ENCODE measurements around the gene HACL1.

Gene HACL1

DNA sequence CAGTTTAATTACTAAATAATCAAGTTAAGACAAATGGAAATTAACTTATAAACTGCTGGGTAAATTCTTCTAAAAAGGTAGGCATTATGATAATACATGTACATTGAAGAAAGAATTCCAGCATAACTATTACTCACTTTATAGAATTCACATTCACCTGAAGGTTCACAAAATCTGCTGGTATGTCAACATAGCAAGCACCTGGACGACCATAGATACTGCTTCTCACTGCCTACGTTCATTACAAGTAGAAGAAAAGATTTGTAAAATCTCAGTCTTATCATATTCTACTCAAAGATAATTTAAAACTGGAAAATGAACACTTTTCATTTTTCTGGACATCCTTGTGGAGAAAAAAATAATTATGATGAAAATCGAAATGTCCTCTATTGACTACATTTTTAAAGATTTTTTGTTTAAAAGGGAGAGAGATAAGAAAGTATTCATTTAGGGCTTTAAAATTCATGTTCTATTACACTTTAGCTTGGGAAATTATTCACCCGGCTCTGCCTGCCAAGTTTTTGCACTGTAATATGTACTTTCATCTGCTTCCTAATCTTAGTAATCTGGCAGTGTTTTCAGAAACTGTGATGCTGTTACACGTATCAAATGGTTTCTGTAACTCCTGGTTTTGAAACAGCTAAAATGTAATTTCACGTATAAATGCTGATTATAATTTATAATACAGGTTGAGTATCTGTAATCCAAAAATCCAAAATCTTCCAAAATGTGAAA lies 16.1 kb downstream of the HACL1 start:
- Histone ChIP-seq H3K27me3 (no peaks in the 10 kb centered on the region), H3K27ac (no peak overlapping the region), H4K20me1 (no peaks in the 10 kb centered on the region), H3K9me3 (no peaks in the 10 kb centered on the region), H3K9ac (no peak overlapping the region), H3K4me2 (no peak overlapping the region), H3K4me1 (no peaks in the 10 kb centered on the region), H3K4me3 (no peak overlapping the region), H3K36me3 (peaks cover 76% of the 10 kb centered on the region)
- no peak for TF ChIP-seq Cebpa-rat (IDR thresholded peaks at IDR 0.05)

GRCh38 chr3:15581471-15582394 lies 19.6 kb downstream of the HACL1 start:
- no peaks in the 10 kb centered on the region for H4K20me1 ChIP-seq
- no peaks in the 10 kb centered on the region for H3K27me3 ChIP-seq
- H3K4me2 ChIP-seq = no peak overlapping the region
- H3K4me1 ChIP-seq = peaks cover 4% of the 10 kb centered on the region; the same call in 1 of the 2 replicates
- no peak for TF ChIP-seq Cebpa-rat (IDR thresholded peaks at IDR 0.05)
- peaks cover 78% of the 10 kb centered on the region for H3K36me3 ChIP-seq
- H3K27ac ChIP-seq = no peak overlapping the region
- H3K9me3 ChIP-seq = no peaks in the 10 kb centered on the region
- H3K9ac ChIP-seq = no peak overlapping the region
- no peak overlapping the region for H3K4me3 ChIP-seq

DNA sequence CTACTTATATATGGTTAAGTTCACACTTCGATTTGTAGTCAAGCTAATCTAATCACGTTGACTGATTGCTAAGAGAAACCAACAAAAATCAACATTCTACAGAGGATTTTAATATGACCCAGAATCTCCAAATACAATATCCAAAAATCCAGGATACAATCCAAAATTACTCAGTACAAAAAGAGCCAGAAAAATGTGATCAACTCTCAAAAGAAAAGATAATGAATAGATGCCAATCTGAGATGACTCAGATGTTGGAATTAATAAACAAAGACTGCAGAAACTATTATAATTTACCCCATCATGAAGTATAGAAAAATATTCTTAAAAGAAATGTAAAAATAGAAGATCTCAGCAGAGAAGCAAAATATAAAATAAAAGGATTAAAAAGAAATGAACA lies 22.3 kb downstream of the HACL1 start:
- Histone ChIP-seq H4K20me1 (no peaks in the 10 kb centered on the region), H3K27ac (no peak overlapping the region), H3K27me3 (no peaks in the 10 kb centered on the region), H3K9ac (no peak overlapping the region), H3K4me2 (no peak overlapping the region), H3K4me1 (peaks cover 17% of the 10 kb centered on the region), H3K36me3 (peaks cover 66% of the 10 kb centered on the region), H3K4me3 (no peak overlapping the region), H3K9me3 (no peaks in the 10 kb centered on the region)
- TF ChIP-seq Cebpa-rat (IDR thresholded peaks at IDR 0.05) = no peak

- H3K9me3 ChIP-seq = no peaks in the 10 kb centered on the region
- H3K9ac ChIP-seq = no peak overlapping the region
- no peak overlapping the region for H3K4me2 ChIP-seq
- no peaks in the 10 kb centered on the region for H3K27me3 ChIP-seq
- H3K4me1 ChIP-seq = peaks cover 17% of the 10 kb centered on the region
- H4K20me1 ChIP-seq = no peaks in the 10 kb centered on the region
- no peak overlapping the region for H3K27ac ChIP-seq
- no peak for TF ChIP-seq Cebpa-rat (IDR thresholded peaks at IDR 0.05)
- no peak overlapping the region for H3K4me3 ChIP-seq
- peaks cover 66% of the 10 kb centered on the region for H3K36me3 ChIP-seq
Observed at GRCh38 chr3:15578289-15578867, 23.0 kb downstream of the HACL1 start.

DNA sequence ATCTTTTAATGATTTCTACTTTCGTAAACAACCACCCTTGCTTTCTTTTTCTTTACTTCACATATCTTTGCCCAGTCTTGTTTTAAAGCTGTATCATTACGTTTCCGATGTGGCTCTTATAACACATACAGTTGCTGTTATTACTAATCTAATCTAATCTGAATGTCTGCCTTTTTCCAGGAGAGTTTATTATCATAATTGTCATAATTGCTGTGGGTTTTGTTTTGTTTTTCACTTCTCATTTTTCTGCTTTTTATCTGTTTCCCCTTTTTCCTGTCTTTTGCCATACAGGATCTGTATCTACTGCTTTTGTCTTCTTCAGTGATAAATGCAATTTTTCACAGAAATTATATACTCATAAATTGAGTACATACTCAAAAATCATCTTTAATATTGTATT lies 24.9 kb downstream of the HACL1 start:
- Histone ChIP-seq H3K4me2 (0 out of 2 replicates have a peak overlapping the region, but pooled peaks have one; percentile 1), H3K27ac (no peak overlapping the region), H3K36me3 (peaks cover 66% of the 10 kb centered on the region), H3K9ac (no peak overlapping the region), H3K27me3 (no peaks in the 10 kb centered on the region), H4K20me1 (no peaks in the 10 kb centered on the region), H3K9me3 (no peaks in the 10 kb centered on the region), H3K4me3 (no peak overlapping the region), H3K4me1 (peaks cover 17% of the 10 kb centered on the region)
- no peak for TF ChIP-seq Cebpa-rat (IDR thresholded peaks at IDR 0.05)

GRCh38 chr3:15575446-15575845 lies 25.9 kb downstream of the HACL1 start:
- no peak for TF ChIP-seq Cebpa-rat (IDR thresholded peaks at IDR 0.05)
- H3K27ac ChIP-seq = no peak overlapping the region
- H3K9me3 ChIP-seq = no peaks in the 10 kb centered on the region
- H3K36me3 ChIP-seq = peaks cover 68% of the 10 kb centered on the region
- peaks cover 17% of the 10 kb centered on the region for H3K4me1 ChIP-seq
- no peaks in the 10 kb centered on the region for H3K27me3 ChIP-seq
- no peaks in the 10 kb centered on the region for H4K20me1 ChIP-seq
- H3K4me3 ChIP-seq = no peak overlapping the region
- H3K9ac ChIP-seq = no peak overlapping the region
- peak overlapping the region; percentile 15; the same call in 1 of the 2 replicates for H3K4me2 ChIP-seq

DNA sequence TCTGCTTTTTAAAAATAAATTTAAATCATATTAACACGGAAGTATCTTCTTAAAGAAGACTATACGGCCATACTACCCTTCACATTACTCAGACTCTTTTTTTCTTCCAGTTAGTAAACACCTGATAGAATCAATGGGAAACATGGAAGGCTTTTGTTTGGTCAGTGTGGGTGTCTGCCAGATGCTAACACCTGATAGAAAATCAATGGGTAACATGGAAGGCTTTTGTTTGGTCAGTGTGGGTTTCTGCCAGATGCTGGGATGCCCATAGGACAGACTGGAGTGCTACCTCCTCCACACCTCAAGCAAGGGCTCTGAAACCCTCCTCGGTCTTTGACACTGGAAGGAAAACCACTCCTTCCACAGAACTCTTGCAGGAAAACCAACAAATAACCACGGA lies 29.2 kb downstream of the HACL1 start:
- Histone ChIP-seq H3K9ac (no peak overlapping the region), H4K20me1 (no peaks in the 10 kb centered on the region), H3K9me3 (no peaks in the 10 kb centered on the region), H3K27ac (no peak overlapping the region), H3K4me3 (no peak overlapping the region), H3K4me1 (peaks cover 17% of the 10 kb centered on the region), H3K36me3 (peaks cover 75% of the 10 kb centered on the region), H3K4me2 (no peak overlapping the region), H3K27me3 (no peaks in the 10 kb centered on the region)
- TF ChIP-seq Cebpa-rat (IDR thresholded peaks at IDR 0.05) = no peak

- H3K4me2 ChIP-seq = no peak overlapping the region
- H3K9ac ChIP-seq = no peak overlapping the region
- H3K27me3 ChIP-seq = no peaks in the 10 kb centered on the region
- H3K4me3 ChIP-seq = no peak overlapping the region
- peaks cover 8% of the 10 kb centered on the region for H3K4me1 ChIP-seq
- no peak overlapping the region for H3K27ac ChIP-seq
- no peaks in the 10 kb centered on the region for H3K9me3 ChIP-seq
- 0 out of 2 replicates have a peak, but pooled peaks cover 5% of the 10 kb centered on the region for H4K20me1 ChIP-seq
- TF ChIP-seq Cebpa-rat (IDR thresholded peaks at IDR 0.05) = no peak
- peaks cover 84% of the 10 kb centered on the region for H3K36me3 ChIP-seq
Observed at GRCh38 chr3:15563190-15563589, 38.2 kb downstream of the HACL1 start.

DNA sequence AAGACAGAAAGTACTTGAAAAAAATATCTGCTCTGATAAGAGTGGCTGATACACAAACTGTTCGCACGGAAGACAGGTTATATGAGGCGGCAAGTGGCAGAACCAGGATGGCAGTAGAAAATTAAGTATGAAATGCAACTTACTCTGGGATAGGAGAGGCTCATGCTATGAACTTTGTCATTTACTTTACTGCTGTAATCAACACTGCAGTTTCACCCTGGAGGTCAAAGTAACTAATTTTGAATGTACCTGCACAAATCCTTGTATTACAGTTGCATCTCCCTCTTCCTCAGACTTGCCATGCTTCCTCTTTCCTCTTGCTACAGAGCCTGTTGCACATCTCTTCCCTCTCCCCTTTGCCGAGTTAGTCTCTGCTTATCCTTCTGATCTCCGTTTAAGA lies 38.8 kb downstream of the HACL1 start:
- Histone ChIP-seq H3K4me3 (no peak overlapping the region), H3K36me3 (peaks cover 77% of the 10 kb centered on the region), H3K9me3 (no peaks in the 10 kb centered on the region), H3K9ac (no peak overlapping the region), H3K4me1 (peaks cover 15% of the 10 kb centered on the region), H3K4me2 (no peak overlapping the region), H3K27ac (no peak overlapping the region), H3K27me3 (no peaks in the 10 kb centered on the region), H4K20me1 (0 out of 2 replicates have a peak, but pooled peaks cover 5% of the 10 kb centered on the region)
- no peak for TF ChIP-seq Cebpa-rat (IDR thresholded peaks at IDR 0.05)
